Dendritic cell treated with granulocyte-macrophage colony-stimulating factor and Interleukin-4, amounts not matched to agents 40 ng/mL and 50 ng/mL, for 4 days (primary cell): ENCODE results near the gene CNTNAP4.

Source experiments
- H3K27ac Mint-ChIP-seq: one replicate; pipeline ENCODE4 v1.8.0; 2022; ENCODE audit warnings: mild to moderate bottlenecking, mixed read lengths
- H3K27me3 Mint-ChIP-seq: one replicate; pipeline ENCODE4 v1.8.0; 2022; ENCODE audit warnings: mild to moderate bottlenecking, mixed read lengths
- H3K36me3 Mint-ChIP-seq: one replicate; pipeline ENCODE4 v1.8.0; 2022; ENCODE audit warnings: low read depth, mixed read lengths
- H3K4me1 Mint-ChIP-seq: one replicate; pipeline ENCODE4 v1.8.0; 2022; ENCODE audit warnings: low read depth, mixed read lengths
- H3K4me3 Mint-ChIP-seq: one replicate; pipeline ENCODE4 v1.8.0; 2022; ENCODE audit warnings: mild to moderate bottlenecking, moderate library complexity, mixed read lengths
- H3K9me3 Mint-ChIP-seq: one replicate; pipeline ENCODE4 v1.8.0; 2022; ENCODE audit warnings: mixed read lengths
- intact Hi-C: fragments of 100-400 bp; cut with micrococcal nuclease; formaldehyde crosslinking; loops from one replicate; pipeline ENCODE4 v1.15.0; 2022

Gene CNTNAP4

GRCh38 chr16:76503091-76503490 lies 225.9 kb downstream of the CNTNAP4 start:
- Mint-ChIP-seq H3K27me3 (no peaks in the 10 kb centered on the region), H3K36me3 (no peaks in the 10 kb centered on the region)
- intact Hi-C loops, result no loop called here

GRCh38 chr16:76511203-76511602 lies 234.0 kb downstream of the CNTNAP4 start:
- Mint-ChIP-seq H3K27me3 (no peaks in the 10 kb centered on the region), H3K27ac (no peak overlapping the region), H3K9me3 (no peaks in the 10 kb centered on the region), H3K4me3 (no peak overlapping the region), H3K4me1 (no peaks in the 10 kb centered on the region), H3K36me3 (no peaks in the 10 kb centered on the region)
- intact Hi-C loops, result no loop called here

More at GRCh38 chr16:76503091-76503490, 225.9 kb downstream of the CNTNAP4 start:
- no peak overlapping the region for H3K27ac Mint-ChIP-seq
- H3K9me3 Mint-ChIP-seq, result peaks cover 24% of the 10 kb centered on the region
- no peak overlapping the region for H3K4me3 Mint-ChIP-seq
- no peaks in the 10 kb centered on the region for H3K4me1 Mint-ChIP-seq

GRCh38 chr16:76518781-76519180 lies 241.6 kb downstream of the CNTNAP4 start:
- Mint-ChIP-seq H3K27ac (no peak overlapping the region), H3K27me3 (no peaks in the 10 kb centered on the region)

GRCh38 chr16:76524356-76524755 lies 247.2 kb downstream of the CNTNAP4 start:
- H3K4me3 Mint-ChIP-seq, result no peak overlapping the region
- intact Hi-C loops, result no loop called here
- no peaks in the 10 kb centered on the region for H3K9me3 Mint-ChIP-seq
- H3K4me1 Mint-ChIP-seq, result no peaks in the 10 kb centered on the region
- H3K36me3 Mint-ChIP-seq, result no peaks in the 10 kb centered on the region
- no peaks in the 10 kb centered on the region for H3K27me3 Mint-ChIP-seq
- no peak overlapping the region for H3K27ac Mint-ChIP-seq

More at GRCh38 chr16:76518781-76519180, 241.6 kb downstream of the CNTNAP4 start:
- no peaks in the 10 kb centered on the region for H3K4me1 Mint-ChIP-seq
- no peaks in the 10 kb centered on the region for H3K36me3 Mint-ChIP-seq
- no peaks in the 10 kb centered on the region for H3K9me3 Mint-ChIP-seq
- intact Hi-C loops, result no loop called here
- no peak overlapping the region for H3K4me3 Mint-ChIP-seq

- Mint-ChIP-seq H3K9me3 (no peaks in the 10 kb centered on the region), H3K4me3 (no peak overlapping the region), H3K36me3 (no peaks in the 10 kb centered on the region), H3K27me3 (no peaks in the 10 kb centered on the region), H3K4me1 (no peaks in the 10 kb centered on the region), H3K27ac (no peak overlapping the region)
- intact Hi-C loops, result no loop called here
Observed at GRCh38 chr16:76524769-76525168, 247.6 kb downstream of the CNTNAP4 start.

- no peaks in the 10 kb centered on the region for H3K27me3 Mint-ChIP-seq
- intact Hi-C loops, result no loop called here
- H3K36me3 Mint-ChIP-seq, result no peaks in the 10 kb centered on the region
- H3K9me3 Mint-ChIP-seq, result no peaks in the 10 kb centered on the region
- no peak overlapping the region for H3K27ac Mint-ChIP-seq
- H3K4me3 Mint-ChIP-seq, result no peak overlapping the region
- H3K4me1 Mint-ChIP-seq, result no peaks in the 10 kb centered on the region
Observed at GRCh38 chr16:76527244-76527643, 250.0 kb downstream of the CNTNAP4 start.

- Mint-ChIP-seq H3K9me3 (no peaks in the 10 kb centered on the region), H3K27ac (no peak overlapping the region), H3K4me1 (no peaks in the 10 kb centered on the region), H3K27me3 (no peaks in the 10 kb centered on the region), H3K36me3 (no peaks in the 10 kb centered on the region), H3K4me3 (no peak overlapping the region)
- intact Hi-C loops, result no loop called here
Observed at GRCh38 chr16:76529120-76529519, 251.9 kb downstream of the CNTNAP4 start.

- intact Hi-C loops, result no loop called here
- no peaks in the 10 kb centered on the region for H3K4me1 Mint-ChIP-seq
- no peaks in the 10 kb centered on the region for H3K27me3 Mint-ChIP-seq
- no peaks in the 10 kb centered on the region for H3K9me3 Mint-ChIP-seq
- H3K4me3 Mint-ChIP-seq, result no peak overlapping the region
- H3K36me3 Mint-ChIP-seq, result no peaks in the 10 kb centered on the region
- H3K27ac Mint-ChIP-seq, result no peak overlapping the region
Observed at GRCh38 chr16:76531236-76531635, 254.0 kb downstream of the CNTNAP4 start.

GRCh38 chr16:76532188-76532973 lies 255.2 kb downstream of the CNTNAP4 start:
- Mint-ChIP-seq H3K4me1 (no peaks in the 10 kb centered on the region), H3K27me3 (no peaks in the 10 kb centered on the region), H3K27ac (no peak overlapping the region), H3K4me3 (no peak overlapping the region), H3K9me3 (no peaks in the 10 kb centered on the region), H3K36me3 (no peaks in the 10 kb centered on the region)
- intact Hi-C loops, result no loop called here

GRCh38 chr16:76539609-76540008 lies 262.4 kb downstream of the CNTNAP4 start:
- no peaks in the 10 kb centered on the region for H3K27me3 Mint-ChIP-seq
- H3K4me3 Mint-ChIP-seq, result no peak overlapping the region
- H3K27ac Mint-ChIP-seq, result no peak overlapping the region
- no peaks in the 10 kb centered on the region for H3K9me3 Mint-ChIP-seq
- no peaks in the 10 kb centered on the region for H3K36me3 Mint-ChIP-seq
- no peaks in the 10 kb centered on the region for H3K4me1 Mint-ChIP-seq
- intact Hi-C loops, result no loop called here

GRCh38 chr16:76541070-76541469 lies 263.9 kb downstream of the CNTNAP4 start:
- no peaks in the 10 kb centered on the region for H3K4me1 Mint-ChIP-seq
- H3K4me3 Mint-ChIP-seq, result no peak overlapping the region
- intact Hi-C loops, result no loop called here
- H3K27me3 Mint-ChIP-seq, result no peaks in the 10 kb centered on the region
- H3K36me3 Mint-ChIP-seq, result no peaks in the 10 kb centered on the region
- H3K9me3 Mint-ChIP-seq, result no peaks in the 10 kb centered on the region
- no peak overlapping the region for H3K27ac Mint-ChIP-seq

- no peaks in the 10 kb centered on the region for H3K9me3 Mint-ChIP-seq
- H3K36me3 Mint-ChIP-seq, result no peaks in the 10 kb centered on the region
- H3K27ac Mint-ChIP-seq, result no peak overlapping the region
- no peaks in the 10 kb centered on the region for H3K27me3 Mint-ChIP-seq
- no peaks in the 10 kb centered on the region for H3K4me1 Mint-ChIP-seq
- intact Hi-C loops, result no loop called here
- H3K4me3 Mint-ChIP-seq, result no peak overlapping the region
Observed at GRCh38 chr16:76565542-76565941, 288.3 kb downstream of the CNTNAP4 start.

- no peak overlapping the region for H3K27ac Mint-ChIP-seq
Observed at GRCh38 chr16:76571755-76572154, 294.6 kb downstream of the CNTNAP4 start.

GRCh38 chr16:76573281-76573680 lies 296.1 kb downstream of the CNTNAP4 start:
- Mint-ChIP-seq H3K27ac (no peak overlapping the region), H3K4me3 (no peak overlapping the region), H3K4me1 (no peaks in the 10 kb centered on the region), H3K27me3 (no peaks in the 10 kb centered on the region), H3K36me3 (no peaks in the 10 kb centered on the region), H3K9me3 (no peaks in the 10 kb centered on the region)
- intact Hi-C loops, result no loop called here

More at GRCh38 chr16:76571755-76572154, 294.6 kb downstream of the CNTNAP4 start:
- Mint-ChIP-seq H3K36me3 (no peaks in the 10 kb centered on the region), H3K4me3 (no peak overlapping the region), H3K9me3 (no peaks in the 10 kb centered on the region), H3K27me3 (no peaks in the 10 kb centered on the region), H3K4me1 (no peaks in the 10 kb centered on the region)
- intact Hi-C loops, result no loop called here

- no peaks in the 10 kb centered on the region for H3K4me1 Mint-ChIP-seq
- H3K27me3 Mint-ChIP-seq, result no peaks in the 10 kb centered on the region
- H3K36me3 Mint-ChIP-seq, result no peaks in the 10 kb centered on the region
- H3K4me3 Mint-ChIP-seq, result no peak overlapping the region
- intact Hi-C loops, result no loop called here
- no peak overlapping the region for H3K27ac Mint-ChIP-seq
- no peaks in the 10 kb centered on the region for H3K9me3 Mint-ChIP-seq
Observed at GRCh38 chr16:76574651-76575050, 297.4 kb downstream of the CNTNAP4 start.
